Esophagus squamous epithelium (tissue), 4 donors: Measurements from ENCODE around the gene MICAL3.

Experiments used
- CTCF ChIP-seq, 6 experiments: fragments of 450-650 bp in 4 of 6; fragments of 200-600 bp in 2 of 6; sonication (generic) in 2 of 6; IDR thresholded peaks; one replicate each; pipeline ENCODE4 v1.5.1; 2016 to 2019; ENCODE audit warnings: antibody characterized with exemption in 6 of 6, mild to moderate bottlenecking in 4 of 6, moderate library complexity in 4 of 6
- POLR2A ChIP-seq, 4 donors: fragments of 450-650 bp; IDR thresholded peaks; one replicate each; pipeline ENCODE4 v1.6.1; 2017; ENCODE audit warnings: antibody characterized with exemption in 4 of 4, mild to moderate bottlenecking in 4 of 4, moderate library complexity in 3 of 4

- no peak for TF ChIP-seq CTCF (IDR thresholded peaks at IDR 0.05)
- no peak for TF ChIP-seq POLR2A (IDR thresholded peaks at IDR 0.05)
These were observed 73.0 kb downstream of the MICAL3 start for GRCh38 chr22:17951315-17951714.
